Heart left ventricle (tissue), 16 donors: ENCODE results near the gene PFKFB2. TPM values are rescaled to one million over a fixed set of nuclear protein-coding genes. Genes with fewer than 3 reads are reported as not detected.

Source experiments
- ATAC-seq, 4 donors: fragments of 200-7000 bp; cut with Tn5 transposase; one replicate each; pipeline ENCODE4 v1.9.1; 2020 to 2022; ENCODE audit warnings: moderate library complexity in 4 of 4, mild to moderate bottlenecking in 3 of 4, moderate number of reproducible peaks in 1 of 4
- DNase-seq, 5 donors: peaks; one replicate each; pipeline ENCODE4 v3.0.0-alpha.2; 2020
- H3K27ac ChIP-seq, 12 donors: fragments of 200-600 bp; sonication (generic) in 4 of 12; one replicate each; pipeline versions ENCODE4 v1.5.0 to v1.8.0; 2016 to 2022; ENCODE audit warnings: mild to moderate bottlenecking in 2 of 12
- H3K27me3 ChIP-seq, 9 donors: fragments of 200-600 bp; sonication (generic) in 2 of 9; one replicate each; pipeline versions ENCODE4 v1.5.1 to v1.8.0; 2016 to 2022; ENCODE audit warnings: mild to moderate bottlenecking in 3 of 9
- H3K36me3 ChIP-seq, 9 donors: fragments of 200-600 bp; sonication (generic) in 2 of 9; one replicate each; pipeline versions ENCODE4 v1.5.0 to v1.8.0; 2018 to 2022; ENCODE audit warnings: mild to moderate bottlenecking in 2 of 9
- H3K4me1 ChIP-seq, 12 donors: fragments of 200-600 bp; sonication (generic) in 4 of 12; one replicate each; pipeline versions ENCODE4 v1.5.0 to v1.8.0; 2016 to 2022; ENCODE audit warnings: mild to moderate bottlenecking in 3 of 12
- H3K4me3 ChIP-seq, 12 donors: fragments of 200-600 bp; sonication (generic) in 4 of 12; one replicate each; pipeline versions ENCODE4 v1.5.0 to v1.8.0; 2017 to 2022; ENCODE audit warnings: mild to moderate bottlenecking in 9 of 12, moderate library complexity in 4 of 12
- H3K9me3 ChIP-seq, 12 donors: fragments of 200-600 bp; sonication (generic) in 4 of 12; one replicate each; pipeline versions ENCODE4 v1.5.0 to v1.8.0; 2016 to 2022; ENCODE audit warnings: mild to moderate bottlenecking in 1 of 12
- POLR2A ChIP-seq, 2 donors: fragments of 450-650 bp; IDR thresholded peaks; one replicate each; pipeline ENCODE4 v1.6.1; 2017; ENCODE audit warnings: antibody characterized with exemption in 2 of 2, mild to moderate bottlenecking in 2 of 2, moderate library complexity in 2 of 2
- WGBS, 4 donors: extraction: QIAGEN DNeasy Blood & Tissue Kit in 2 of 4; methylation state at CpG; one replicate each; pipeline versions ENCODE4 v1.1.5 to v1.1.7; 2013 to 2018; 5-methylcytosine and 5-hydroxymethylcytosine counted together
- intact Hi-C, 10 donors: fragments of 100-400 bp; cut with DNase I; formaldehyde crosslinking; loops; one replicate each; pipeline versions ENCODE4 v1.11.1 to v1.14.2; 2022
- polyA plus RNA-seq, 2 donors: library from polyadenylated mRNA; stranded (reverse); fragments of 200-250 nt; gene quantifications; one replicate each; pipeline ENCODE4 v1.2.3, GENCODE V29; 2013
- total RNA-seq, 9 donors: library from RNA; depleted of rRNA in 2 of 9; stranded (reverse); fragments of >200 nt in 2 of 9; fragmentation: NEBNext Ultra II Directional in 3 of 9; extraction: Animal tissue kit (Norgen Biotek cat#: 25700) in 3 of 9; gene quantifications; one replicate each; pipeline versions ENCODE4 v1.1.0 to v1.2.4, GENCODE V29; 2016 to 2023
- TF ChIP-seq, protein P1 (sequence below), 12 donors: fragments of 200-600 bp; sonication (generic) in 4 of 12; IDR thresholded peaks; one replicate each; pipeline versions ENCODE4 v1.5.0 to v1.8.0; 2018 to 2022; ENCODE audit warnings: antibody characterized with exemption in 12 of 12, mild to moderate bottlenecking in 5 of 12
- donor health status: ischemic (EF 13 %, LVEDD 7.1; RV severe dilation, severe dysfunction).
- donor health status: healthy with polysubstance abuse.
- donor health status: DM: no; HTN: yes; CAD: no.
- donor health status: DM: no; HTN: no; CAD: no.
- donor health status: ischemic (EF 25% LVEDD 6.9; RV normal size, moderate dysfunction).
- donor health status: ischemic (EF 25% LVEDD 5.7; RV mildly dilated, moderate dysfunction).
- donor health status: healthy.
- donor health status: DM: yes; HTN: yes; CAD: no.
- donor health status: ischemic (EF 35%, LVEDD 5.7; RV mildly dilated, moderate dysfunction).
- donor health status: nonischemic (EF 11% LVEDD 7.7; RV severe dilation, severe dysfunction).
- donor health status: DM: yes; HTN: yes; CAD: no.
- donor health status: PGD.
- donor health status: ischemic (EF 29% LVEDD 5.4; RV normal size, mild dysfunction).
- donor health status: nonischemic (EF 23%, LVEDD 6.1; RV moderate dilation, normal function).

Gene PFKFB2
- total and polyA plus RNA-seq, 11 donors, result 16.0 to 130 (median 58.7) TPM

DNA sequence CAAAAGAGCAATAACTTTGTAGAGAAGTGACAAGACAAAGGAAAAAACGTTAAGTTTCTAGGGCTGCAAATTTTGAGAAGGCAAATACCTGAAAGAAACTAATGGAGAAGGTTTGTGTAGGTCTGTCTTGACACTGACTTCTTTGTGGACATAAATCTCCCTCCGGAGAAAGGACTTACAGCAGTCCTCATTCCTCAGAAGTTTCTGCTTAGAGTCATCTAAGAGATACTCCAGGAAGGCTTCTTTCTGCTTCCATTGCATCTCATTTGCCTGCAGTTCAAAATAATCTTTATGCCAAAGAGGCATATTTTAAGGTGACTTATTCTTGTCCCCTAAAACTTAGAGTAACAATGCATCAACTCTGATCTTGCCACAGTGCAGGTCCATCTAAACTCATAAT, 31.2 kb downstream of the PFKFB2 start:
- Histone ChIP-seq H3K27me3 (no peaks in the 10 kb centered on the region), H3K4me3 (no peak overlapping the region), H3K9me3 (no peaks in the 10 kb centered on the region), H3K4me1 (peaks cover 0 to 11% (median 0%) of the 10 kb centered on the region in 12 donors), H3K27ac (no peak overlapping the region), H3K36me3 (peaks cover 0 to 34% (median 8%) of the 10 kb centered on the region in 9 donors)
- intact Hi-C loops, result loop anchor here in 9 of 10 donors (1.0 to 10.0 kb wide), 9 partner anchors 238 to 418 kb away; partner anchors contain the start of genes CD55 (in 2 of the 9) and CR1 (in 2 of the 9)
- ATAC-seq, result no peak
- DNase-seq, result no peak
- TF ChIP-seq POLR2A (IDR thresholded peaks at IDR 0.05), result no peak
- TF ChIP-seq, protein P1, sequence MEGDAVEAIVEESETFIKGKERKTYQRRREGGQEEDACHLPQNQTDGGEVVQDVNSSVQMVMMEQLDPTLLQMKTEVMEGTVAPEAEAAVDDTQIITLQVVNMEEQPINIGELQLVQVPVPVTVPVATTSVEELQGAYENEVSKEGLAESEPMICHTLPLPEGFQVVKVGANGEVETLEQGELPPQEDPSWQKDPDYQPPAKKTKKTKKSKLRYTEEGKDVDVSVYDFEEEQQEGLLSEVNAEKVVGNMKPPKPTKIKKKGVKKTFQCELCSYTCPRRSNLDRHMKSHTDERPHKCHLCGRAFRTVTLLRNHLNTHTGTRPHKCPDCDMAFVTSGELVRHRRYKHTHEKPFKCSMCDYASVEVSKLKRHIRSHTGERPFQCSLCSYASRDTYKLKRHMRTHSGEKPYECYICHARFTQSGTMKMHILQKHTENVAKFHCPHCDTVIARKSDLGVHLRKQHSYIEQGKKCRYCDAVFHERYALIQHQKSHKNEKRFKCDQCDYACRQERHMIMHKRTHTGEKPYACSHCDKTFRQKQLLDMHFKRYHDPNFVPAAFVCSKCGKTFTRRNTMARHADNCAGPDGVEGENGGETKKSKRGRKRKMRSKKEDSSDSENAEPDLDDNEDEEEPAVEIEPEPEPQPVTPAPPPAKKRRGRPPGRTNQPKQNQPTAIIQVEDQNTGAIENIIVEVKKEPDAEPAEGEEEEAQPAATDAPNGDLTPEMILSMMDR (IDR thresholded peaks at IDR 0.05), result no peak
- 59 to 71% (median 63%) methylated on average over 2 of the region's 2 CpGs for WGBS, 4 donors

DNA sequence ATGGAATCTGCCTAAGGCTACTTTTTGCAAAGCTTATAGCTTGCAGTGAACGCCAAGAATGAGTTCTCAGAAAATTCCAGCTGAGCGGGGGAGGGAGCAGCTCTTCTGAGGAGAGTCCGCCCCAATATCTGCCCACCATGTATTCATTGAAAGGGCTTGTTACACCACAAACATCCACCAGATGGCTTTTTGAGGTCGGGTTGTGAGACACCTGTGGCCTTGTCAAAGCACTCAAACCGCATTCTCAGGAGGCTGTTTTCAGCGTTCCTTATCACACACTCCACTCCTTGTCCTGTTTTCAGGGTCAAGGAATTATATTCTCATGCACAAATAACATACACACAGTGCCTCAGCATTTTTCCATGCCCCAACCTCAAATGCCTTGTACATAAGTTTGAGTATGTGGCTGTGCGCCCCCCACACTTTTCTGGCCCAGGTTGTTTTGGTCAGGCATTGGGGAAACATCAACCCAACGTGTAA, 31.7 kb downstream of the PFKFB2 start:
- no peaks in the 10 kb centered on the region for H3K27me3 ChIP-seq
- ATAC-seq (peak in 3 of 4 donors; percentile 69 to 76 (median 72)), DNase-seq (peak in 3 of 5 donors; percentile 37 to 42 (median 38))
- intact Hi-C loops, result loop anchor here (1.0 to 10.0 kb wide), 10 partner anchors 238 to 418 kb away; partner anchors contain the start of genes CR1 (in 5 of the 10) and CD55 (in 2 of the 10)
- peaks cover 0 to 13% (median 0%) of the 10 kb centered on the region in 12 donors for H3K4me1 ChIP-seq
- no peak overlapping the region for H3K27ac ChIP-seq
- WGBS, 4 donors, result 23 to 27% (median 24%) methylated on average over 8 of the region's 8 CpGs
- TF ChIP-seq POLR2A (IDR thresholded peaks at IDR 0.05), result no peak
- TF ChIP-seq, protein P1 (IDR thresholded peaks at IDR 0.05), result peak; percentile 41 to 72 (median 62)
- peaks cover 0 to 29% (median 3%) of the 10 kb centered on the region in 9 donors for H3K36me3 ChIP-seq
- no peak overlapping the region for H3K4me3 ChIP-seq
- no peaks in the 10 kb centered on the region for H3K9me3 ChIP-seq

DNA sequence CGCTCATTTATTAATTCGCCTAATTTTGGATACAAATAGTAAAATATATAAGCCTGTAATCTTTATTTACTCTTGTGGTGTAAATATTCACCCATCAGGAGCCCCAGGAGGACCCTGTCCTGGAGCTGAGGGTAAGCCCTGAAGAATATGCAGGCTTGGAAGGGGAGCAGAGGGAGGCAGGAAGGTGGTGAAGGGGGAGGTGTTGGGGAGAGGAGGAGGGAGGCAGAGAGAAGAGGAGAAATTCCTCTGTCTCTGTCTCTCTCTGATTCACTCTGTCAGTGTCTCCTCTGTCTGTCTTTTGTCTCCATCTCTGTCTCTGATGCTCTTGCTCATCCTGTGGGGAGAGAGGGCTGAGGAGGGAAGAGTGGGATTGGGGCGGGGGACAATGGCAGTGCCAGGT, 32.8 kb downstream of the PFKFB2 start:
- no peak overlapping the region for H3K4me3 ChIP-seq
- H3K4me1 ChIP-seq, result peaks cover 0 to 13% (median 0%) of the 10 kb centered on the region in 12 donors
- DNase-seq (no peak), ATAC-seq (no peak)
- H3K9me3 ChIP-seq, result no peaks in the 10 kb centered on the region
- H3K27me3 ChIP-seq, result no peaks in the 10 kb centered on the region
- 65 to 81% (median 72%) methylated on average over 3 of the region's 3 CpGs for WGBS, 4 donors
- TF ChIP-seq, protein P1 (IDR thresholded peaks at IDR 0.05), result no peak
- no peak for TF ChIP-seq POLR2A (IDR thresholded peaks at IDR 0.05)
- no peak overlapping the region for H3K27ac ChIP-seq
- intact Hi-C loops, result loop anchor here in 8 of 10 donors (1.0 to 10.0 kb wide), 6 partner anchors 239 to 413 kb away; partner anchors contain the start of genes CR1 (in 3 of the 8) and CD55 (in 1 of the 8)
- H3K36me3 ChIP-seq, result peaks cover 0 to 17% (median 0%) of the 10 kb centered on the region in 9 donors

DNA sequence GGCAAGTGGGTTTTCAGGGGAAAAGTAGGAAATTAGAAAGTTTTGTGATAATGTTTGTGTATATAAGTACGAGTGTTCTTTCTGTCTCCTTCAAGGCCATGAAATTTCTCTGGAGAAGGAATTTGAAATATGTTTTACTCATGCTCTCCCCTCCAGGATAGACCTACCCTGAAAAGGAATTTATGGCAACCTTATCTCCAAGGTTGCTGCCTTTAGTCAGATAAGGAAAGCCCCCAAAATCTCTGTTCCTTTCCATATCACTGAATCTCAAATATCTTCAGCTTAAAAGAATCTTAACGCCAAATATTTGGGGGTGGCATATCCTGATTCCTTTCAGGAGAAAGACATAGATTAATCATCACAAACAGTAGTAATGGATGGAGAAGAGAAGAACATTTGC, 35.1 kb downstream of the PFKFB2 start:
- intact Hi-C loops, result loop anchor here in 5 of 10 donors (2.0 to 10.0 kb wide), 4 partner anchors 237 to 409 kb away; partner anchors contain the start of genes CR1 (in 3 of the 5) and CD55 (in 1 of the 5)
- H3K27ac ChIP-seq, result no peak overlapping the region
- H3K9me3 ChIP-seq, result no peaks in the 10 kb centered on the region
- DNase-seq (no peak), ATAC-seq (no peak)
- H3K27me3 ChIP-seq, result no peaks in the 10 kb centered on the region
- WGBS, 4 donors, result 78 to 86% (median 81%) methylated on average over 2 of the region's 2 CpGs
- no peak for TF ChIP-seq POLR2A (IDR thresholded peaks at IDR 0.05)
- H3K36me3 ChIP-seq, result no peaks in the 10 kb centered on the region
- H3K4me3 ChIP-seq, result no peak overlapping the region
- peaks cover 0 to 13% (median 0%) of the 10 kb centered on the region in 12 donors for H3K4me1 ChIP-seq
